Stomach (tissue), 9 donors: ENCODE results near the gene IREB2. TPM values are rescaled to one million over a fixed set of nuclear protein-coding genes. Genes with fewer than 3 reads are reported as not detected.

Experiments
- DNase-seq, 2 donors: peaks; one replicate each; pipeline versions ENCODE4 v3.0.0 to v3.0.0-alpha.2; 2013 to 2019
- H3K27ac ChIP-seq, 5 donors: fragments of 200-600 bp in 4 of 5; sonication (generic) in 4 of 5; one replicate each; pipeline ENCODE4 v1.5.1; 2013 to 2019; ENCODE audit warnings: mild to moderate bottlenecking in 1 of 5, moderate library complexity in 1 of 5
- H3K27me3 ChIP-seq, 3 donors: fragments of 200-600 bp; sonication (generic); one replicate each; pipeline ENCODE4 v1.5.1; 2017 to 2019; ENCODE audit warnings: mixed run types in 1 of 3
- H3K36me3 ChIP-seq, 4 donors: fragments of 200-600 bp; sonication (generic); 1 replicate in 3 of 4; 2 replicates in 1 of 4; pipeline ENCODE4 v1.5.1; 2016 to 2019
- H3K4me1 ChIP-seq, 4 donors: fragments of 200-600 bp; sonication (generic); one replicate each; pipeline ENCODE4 v1.5.1; 2016 to 2019
- H3K4me3 ChIP-seq, 4 donors: fragments of 200-600 bp; sonication (generic) in 3 of 4; one replicate each; pipeline ENCODE4 v1.5.1; 2016 to 2019; ENCODE audit warnings: mild to moderate bottlenecking in 1 of 4
- H3K9me3 ChIP-seq, 4 donors: fragments of 200-600 bp; sonication (generic); one replicate each; pipeline ENCODE4 v1.5.1; 2016 to 2019
- CTCF ChIP-seq, 7 experiments: fragments of 450-650 bp in 4 of 7; fragments of 200-600 bp in 3 of 7; sonication (generic) in 3 of 7; IDR thresholded peaks; one replicate each; pipeline ENCODE4 v1.5.1; 2016 to 2019; ENCODE audit warnings: antibody characterized with exemption in 7 of 7, control low read depth in 2 of 7, mild to moderate bottlenecking in 1 of 7
- EP300 ChIP-seq: sonication (generic); formaldehyde crosslinking; IDR thresholded peaks from one replicate; pipeline ENCODE4 v1.6.1; 2017; ENCODE audit warnings: antibody characterized with exemption
- POLR2A ChIP-seq, 4 donors: fragments of 450-650 bp; IDR thresholded peaks; one replicate each; pipeline ENCODE4 v1.6.1; 2016; ENCODE audit warnings: antibody characterized with exemption in 4 of 4, control low read depth in 2 of 4, mild to moderate bottlenecking in 1 of 4, moderate library complexity in 1 of 4
- POLR2AphosphoS5 ChIP-seq, 3 donors: sonication (generic); formaldehyde crosslinking; IDR thresholded peaks; one replicate each; pipeline ENCODE4 v1.6.1; 2016; ENCODE audit warnings: antibody characterized with exemption in 3 of 3
- WGBS, 5 donors: extraction: QIAGEN DNeasy Blood & Tissue Kit in 3 of 5; methylation state at CpG; one replicate each; pipeline versions ENCODE4 v1.1.5 to v1.1.7; 2013 to 2018; 5-methylcytosine and 5-hydroxymethylcytosine counted together
- intact Hi-C: fragments of 100-400 bp; cut with DNase I; formaldehyde crosslinking; loops from one replicate; pipeline ENCODE4 v1.15.1; 2023; ENCODE audit warnings: low total_unique reads
- polyA plus RNA-seq, 3 donors: library from polyadenylated mRNA; stranded (reverse); fragments of 200-250 nt; gene quantifications; one replicate each; pipeline ENCODE4 v1.2.3, GENCODE V29; 2013
- total RNA-seq, 5 donors: library from RNA; depleted of rRNA; stranded (reverse); fragments of >200 nt; gene quantifications; one replicate each; pipeline versions ENCODE4 v1.1.0 to v1.2.3, GENCODE V29; 2014 to 2016
- donor health status: healthy with polysubstance abuse.
- donor health status: Bipolar disorder and iron deficiency.
- donor health status: healthy.

IREB2 gene
- total and polyA plus RNA-seq, 8 donors: 7.0 to 248 (median 67.5) TPM

- WGBS, 5 donors: 78 to 89% (median 83%) methylated on average over 5 of the region's 5 CpGs
- Histone ChIP-seq H3K4me1 (peaks cover 0 to 7% (median 0%) of the 10 kb centered on the region in 4 donors), H3K36me3 (no peaks in the 10 kb centered on the region), H3K27me3 (peaks cover 0 to 22% (median 0%) of the 10 kb centered on the region in 3 donors), H3K27ac (no peak overlapping the region), H3K9me3 (no peaks in the 10 kb centered on the region), H3K4me3 (no peak overlapping the region)
- intact Hi-C loops: no loop called here
- DNase-seq: no peak
- no peak for TF ChIP-seq POLR2AphosphoS5 (IDR thresholded peaks at IDR 0.05)
- TF ChIP-seq EP300: no peak
- TF ChIP-seq CTCF (IDR thresholded peaks at IDR 0.05): no peak
- TF ChIP-seq POLR2A (IDR thresholded peaks at IDR 0.05): no peak
Measured at GRCh38 chr15:78426300-78426699, 11.7 kb upstream of the IREB2 start.

GRCh38 chr15:78427953-78428352 is 10.1 kb upstream of the IREB2 start:
- no peak for DNase-seq
- Histone ChIP-seq H3K9me3 (no peaks in the 10 kb centered on the region), H3K27ac (no peak overlapping the region), H3K4me1 (peaks cover 0 to 1% (median 0%) of the 10 kb centered on the region in 4 donors), H3K4me3 (no peak overlapping the region), H3K27me3 (peaks cover 0 to 26% (median 0%) of the 10 kb centered on the region in 3 donors), H3K36me3 (no peaks in the 10 kb centered on the region)
- intact Hi-C loops: no loop called here
- no peak for TF ChIP-seq POLR2AphosphoS5 (IDR thresholded peaks at IDR 0.05)
- TF ChIP-seq CTCF (IDR thresholded peaks at IDR 0.05): no peak
- no peak for TF ChIP-seq POLR2A (IDR thresholded peaks at IDR 0.05)
- TF ChIP-seq EP300: no peak

- Histone ChIP-seq H3K27ac (no peak overlapping the region), H3K27me3 (peaks cover 0 to 26% (median 0%) of the 10 kb centered on the region in 3 donors), H3K9me3 (no peaks in the 10 kb centered on the region), H3K4me1 (no peaks in the 10 kb centered on the region), H3K36me3 (no peaks in the 10 kb centered on the region), H3K4me3 (no peak overlapping the region)
- DNase-seq: peak; percentile 73
- no peak for TF ChIP-seq EP300
- no peak for TF ChIP-seq POLR2A (IDR thresholded peaks at IDR 0.05)
- no peak for TF ChIP-seq CTCF (IDR thresholded peaks at IDR 0.05)
- TF ChIP-seq POLR2AphosphoS5 (IDR thresholded peaks at IDR 0.05): no peak
- intact Hi-C loops: no loop called here
- WGBS, 5 donors: 17 to 39% (median 34%) methylated on average over 2 of the region's 2 CpGs
Measured at GRCh38 chr15:78429477-78429876, 8.5 kb upstream of the IREB2 start.

DNA sequence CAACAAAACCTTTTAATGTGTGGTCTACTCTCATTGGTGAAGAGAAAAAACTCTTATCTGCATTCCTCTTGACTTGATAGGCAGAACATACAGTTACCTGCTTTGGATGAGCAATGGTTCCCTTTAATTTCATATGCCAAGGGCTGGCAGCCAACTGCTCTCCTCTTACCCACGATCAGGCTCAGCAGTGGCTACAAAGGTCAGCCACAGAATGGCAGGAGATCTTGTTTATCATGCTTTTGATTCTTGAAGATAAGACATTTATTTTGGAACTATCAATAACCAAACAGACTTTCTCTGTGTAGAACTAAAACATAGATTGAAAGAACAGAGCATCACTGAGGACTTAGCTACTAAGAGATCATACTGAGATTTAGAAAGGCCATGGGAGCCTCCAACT is 6.1 kb upstream of the IREB2 start:
- Histone ChIP-seq H3K27ac (no peak overlapping the region), H3K4me3 (no peak overlapping the region), H3K9me3 (no peaks in the 10 kb centered on the region), H3K27me3 (peaks cover 0 to 16% (median 0%) of the 10 kb centered on the region in 3 donors), H3K4me1 (peaks cover 0 to 2% (median 2%) of the 10 kb centered on the region in 4 donors), H3K36me3 (no peaks in the 10 kb centered on the region)
- 21 to 53% (median 25%) methylated on average over 1 of the region's 1 CpG for WGBS, 5 donors
- TF ChIP-seq CTCF (IDR thresholded peaks at IDR 0.05): no peak
- TF ChIP-seq POLR2A (IDR thresholded peaks at IDR 0.05): no peak
- intact Hi-C loops: no loop called here
- no peak for DNase-seq
